GM18502 (cell line): ENCODE data around the gene ABCA6.
"Not testable (repeated sequence)": the region's sequence is repeated elsewhere in the genome, so short reads cannot be mapped to it uniquely, and the experiment has no call there.

Experiments used
- ATAC-seq: cut with Tn5 transposase; IDR thresholded peaks from one replicate; pipeline ENCODE4 v1.9.1; 2021; ENCODE audit warnings: mild to moderate bottlenecking; ENCODE audit not compliant: unreplicated experiment, poor library complexity

The ABCA6 gene

GRCh38 chr17:69082696-69083095 is 59.0 kb downstream of the ABCA6 start:
- ATAC-seq: no peak

GRCh38 chr17:69078864-69079263 is 62.8 kb downstream of the ABCA6 start:
- ATAC-seq: no peak

GRCh38 chr17:69075823-69076222 is 65.9 kb downstream of the ABCA6 start:
- ATAC-seq: no peak

- ATAC-seq: not testable (repeated sequence)
Measured at GRCh38 chr17:69073392-69073791, 68.3 kb downstream of the ABCA6 start.

GRCh38 chr17:69072803-69073256 is 68.9 kb downstream of the ABCA6 start:
- not testable (repeated sequence) for ATAC-seq

- not testable (repeated sequence) for ATAC-seq
Measured at GRCh38 chr17:69071233-69071586, 70.5 kb downstream of the ABCA6 start.

GRCh38 chr17:69070378-69071232 is 71.1 kb downstream of the ABCA6 start:
- ATAC-seq: not testable (repeated sequence)

GRCh38 chr17:69069226-69069750 is 72.4 kb downstream of the ABCA6 start:
- ATAC-seq: no peak

- no peak for ATAC-seq
Measured at GRCh38 chr17:69067274-69068047, 74.2 kb downstream of the ABCA6 start.

GRCh38 chr17:69066482-69066881 is 75.2 kb downstream of the ABCA6 start:
- no peak for ATAC-seq

- ATAC-seq: no peak
Measured at GRCh38 chr17:69065113-69065512, 76.6 kb downstream of the ABCA6 start.

- no peak for ATAC-seq
Measured at GRCh38 chr17:69064476-69064875, 77.2 kb downstream of the ABCA6 start.

- ATAC-seq: no peak
Measured at GRCh38 chr17:69064001-69064400, 77.7 kb downstream of the ABCA6 start.

- ATAC-seq: no peak
Measured at GRCh38 chr17:69062860-69063581, 78.7 kb downstream of the ABCA6 start.

- ATAC-seq: no peak
Measured at GRCh38 chr17:69061721-69062556, 79.8 kb downstream of the ABCA6 start.

- no peak for ATAC-seq
Measured at GRCh38 chr17:69060822-69061221, 80.9 kb downstream of the ABCA6 start, which contains the start of gene ABCA9. Gene ABCA9 (minus strand): TSS chr17:69060927. CDS start chr17:69051126, 9,801 bp downstream.

GRCh38 chr17:69059458-69060175 is 82.1 kb downstream of the ABCA6 start:
- ATAC-seq: no peak

GRCh38 chr17:69058165-69058564 is 83.5 kb downstream of the ABCA6 start:
- ATAC-seq: no peak

GRCh38 chr17:69057280-69057679 is 84.4 kb downstream of the ABCA6 start:
- ATAC-seq: no peak
